Measurements from ENCODE around the gene CABCOCO1. TPM values are rescaled to one million over a fixed set of nuclear protein-coding genes. Genes with fewer than 3 reads are reported as not detected.

CABCOCO1 gene
- total RNA-seq, 2 experiments from 2014 or later, result not detected

- no peak for ATAC-seq
These were observed 97.0 kb downstream of the CABCOCO1 start for GRCh38 chr10:61759751-61760150.

GRCh38 chr10:61760943-61761824 is 98.5 kb downstream of the CABCOCO1 start:
- Mint-ChIP-seq H3K27ac (peak overlapping the region; percentile 2), H3K27me3 (no peaks in the 10 kb centered on the region), H3K36me3 (ENCODE audit: low read depth) (no peaks in the 10 kb centered on the region), H3K9me3 (ENCODE audit: low read depth) (peaks cover 6% of the 10 kb centered on the region), H3K4me3 (no peak overlapping the region), H3K4me1 (peaks cover 36% of the 10 kb centered on the region)
- ChIA-PET CTCF (interaction anchor here (0.7 to 3.9 kb wide), 3 partner anchors 10 to 116 kb away, joined by 3 to 15 read pairs (median 3); no protein-coding TSS in a partner anchor), POLR2A (interaction anchor here (0.6 kb wide), 2 partner anchors 18 to 31 kb away, joined by 3 to 4 read pairs; no protein-coding TSS in a partner anchor)
- peak; percentile 77 for ATAC-seq
- intact Hi-C loops (cut with DNase I, micrococcal nuclease), result no loop called here
- DNase-seq, result no peak

More at GRCh38 chr10:61759751-61760150, 97.0 kb downstream of the CABCOCO1 start:
- CTCF ChIA-PET, result interaction anchor here (1.0 to 3.9 kb wide), 2 partner anchors 8 to 113 kb away, joined by 3 to 15 read pairs; no protein-coding TSS in a partner anchor
- no peak overlapping the region for H3K27ac Mint-ChIP-seq
- peaks cover 30% of the 10 kb centered on the region for H3K4me1 Mint-ChIP-seq
- H3K9me3 Mint-ChIP-seq (ENCODE audit: low read depth), result peaks cover 4% of the 10 kb centered on the region
- no peaks in the 10 kb centered on the region for H3K27me3 Mint-ChIP-seq
- DNase-seq, result no peak
- no peak overlapping the region for H3K4me3 Mint-ChIP-seq
- intact Hi-C loops (cut with DNase I, micrococcal nuclease), result loop anchor here in 1 of 2 experiments (10.0 kb wide), 1 partner anchor 265 kb away; no protein-coding TSS in a partner anchor
- H3K36me3 Mint-ChIP-seq (ENCODE audit: low read depth), result no peaks in the 10 kb centered on the region
- POLR2A ChIA-PET, result no interaction called here

GRCh38 chr10:61761825-61762217 is 99.1 kb downstream of the CABCOCO1 start:
- H3K36me3 Mint-ChIP-seq (ENCODE audit: low read depth), result no peaks in the 10 kb centered on the region
- CTCF ChIA-PET, result interaction anchor here (0.7 to 3.9 kb wide), 5 partner anchors 10 to 35 kb away, joined by 3 to 15 read pairs (median 3); no protein-coding TSS in a partner anchor
- H3K27ac Mint-ChIP-seq, result no peak overlapping the region
- intact Hi-C loops (cut with DNase I, micrococcal nuclease), result no loop called here
- no peak for ATAC-seq
- POLR2A ChIA-PET, result interaction anchor here (0.6 kb wide), 1 partner anchor 32 kb away, joined by 3 read pairs; no protein-coding TSS in a partner anchor
- H3K4me3 Mint-ChIP-seq, result no peak overlapping the region
- DNase-seq, result no peak
- peaks cover 36% of the 10 kb centered on the region for H3K4me1 Mint-ChIP-seq
- peaks cover 6% of the 10 kb centered on the region for H3K9me3 Mint-ChIP-seq (ENCODE audit: low read depth)
- no peaks in the 10 kb centered on the region for H3K27me3 Mint-ChIP-seq

- H3K9me3 Mint-ChIP-seq (ENCODE audit: low read depth), result peaks cover 6% of the 10 kb centered on the region
- no peak overlapping the region for H3K4me3 Mint-ChIP-seq
- no peaks in the 10 kb centered on the region for H3K27me3 Mint-ChIP-seq
- no peaks in the 10 kb centered on the region for H3K36me3 Mint-ChIP-seq (ENCODE audit: low read depth)
- DNase-seq, result no peak
- intact Hi-C loops (cut with DNase I, micrococcal nuclease), result no loop called here
- H3K4me1 Mint-ChIP-seq, result peaks cover 32% of the 10 kb centered on the region
- no peak overlapping the region for H3K27ac Mint-ChIP-seq
- ATAC-seq, result no peak
- CTCF ChIA-PET, result interaction anchor here (0.7 to 1.5 kb wide), 3 partner anchors 22 to 72 kb away, joined by 3 to 4 read pairs (median 3); no protein-coding TSS in a partner anchor
- POLR2A ChIA-PET, result interaction anchor here (0.6 kb wide), 1 partner anchor 14 kb away, joined by 3 read pairs; no protein-coding TSS in a partner anchor
These were observed 101.0 kb downstream of the CABCOCO1 start for GRCh38 chr10:61763778-61764177.

GRCh38 chr10:61764486-61764885 is 101.8 kb downstream of the CABCOCO1 start:
- no peak overlapping the region for H3K27ac Mint-ChIP-seq
- intact Hi-C loops (cut with DNase I, micrococcal nuclease), result no loop called here
- H3K4me1 Mint-ChIP-seq, result peaks cover 32% of the 10 kb centered on the region
- ATAC-seq, result no peak
- no peak overlapping the region for H3K4me3 Mint-ChIP-seq
- ChIA-PET POLR2A (no interaction called here), CTCF (interaction anchor here (0.7 to 1.8 kb wide), 4 partner anchors 11 to 25 kb away, joined by 3 to 5 read pairs (median 4); no protein-coding TSS in a partner anchor)
- no peaks in the 10 kb centered on the region for H3K36me3 Mint-ChIP-seq (ENCODE audit: low read depth)
- H3K9me3 Mint-ChIP-seq (ENCODE audit: low read depth), result peaks cover 4% of the 10 kb centered on the region
- no peak for DNase-seq
- H3K27me3 Mint-ChIP-seq, result no peaks in the 10 kb centered on the region

- Mint-ChIP-seq H3K4me1 (peaks cover 29% of the 10 kb centered on the region), H3K9me3 (ENCODE audit: low read depth) (peaks cover 2% of the 10 kb centered on the region), H3K27me3 (no peaks in the 10 kb centered on the region), H3K27ac (peak overlapping the region; percentile 62), H3K4me3 (no peak overlapping the region), H3K36me3 (ENCODE audit: low read depth) (no peaks in the 10 kb centered on the region)
- ATAC-seq, result peak; percentile 56
- DNase-seq, result no peak
- intact Hi-C loops (cut with DNase I, micrococcal nuclease), result no loop called here
- POLR2A ChIA-PET, result interaction anchor here (0.7 kb wide), 1 partner anchor 22 kb away, joined by 3 read pairs; no protein-coding TSS in a partner anchor
- CTCF ChIA-PET, result interaction anchor here (0.6 to 1.8 kb wide), 6 partner anchors 12 to 1522 kb away, joined by 3 to 5 read pairs (median 4); no protein-coding TSS in a partner anchor
These were observed 102.7 kb downstream of the CABCOCO1 start for GRCh38 chr10:61765176-61766087.

GRCh38 chr10:61766927-61767326 is 104.2 kb downstream of the CABCOCO1 start:
- intact Hi-C loops (cut with DNase I, micrococcal nuclease), result no loop called here
- DNase-seq (no peak), ATAC-seq (no peak)
- peaks cover 2% of the 10 kb centered on the region for H3K27me3 Mint-ChIP-seq
- peaks cover 20% of the 10 kb centered on the region for H3K4me1 Mint-ChIP-seq
- H3K27ac Mint-ChIP-seq, result no peak overlapping the region
- ChIA-PET CTCF (interaction anchor here (0.8 to 1.2 kb wide), 2 partner anchors 20 to 68 kb away, joined by 3 to 4 read pairs; no protein-coding TSS in a partner anchor), POLR2A (no interaction called here)
- H3K9me3 Mint-ChIP-seq (ENCODE audit: low read depth), result peaks cover 2% of the 10 kb centered on the region
- H3K4me3 Mint-ChIP-seq, result no peak overlapping the region
- H3K36me3 Mint-ChIP-seq (ENCODE audit: low read depth), result no peaks in the 10 kb centered on the region

- Mint-ChIP-seq H3K27me3 (peaks cover 2% of the 10 kb centered on the region), H3K4me1 (no peaks in the 10 kb centered on the region)
- DNase-seq, result no peak
These were observed 111.3 kb downstream of the CABCOCO1 start for GRCh38 chr10:61774031-61774430.

GRCh38 chr10:61775111-61775510 is 112.4 kb downstream of the CABCOCO1 start:
- intact Hi-C loops (cut with DNase I, micrococcal nuclease), result no loop called here
- ChIA-PET POLR2A (no interaction called here), CTCF (no interaction called here)
- no peak for ATAC-seq
- Mint-ChIP-seq H3K4me1 (peaks cover 6% of the 10 kb centered on the region), H3K9me3 (ENCODE audit: low read depth) (no peaks in the 10 kb centered on the region), H3K36me3 (ENCODE audit: low read depth) (no peaks in the 10 kb centered on the region), H3K4me3 (no peak overlapping the region), H3K27me3 (peaks cover 2% of the 10 kb centered on the region), H3K27ac (no peak overlapping the region)
- no peak for DNase-seq

More at GRCh38 chr10:61774031-61774430, 111.3 kb downstream of the CABCOCO1 start:
- POLR2A ChIA-PET, result no interaction called here
- CTCF ChIA-PET, result no interaction called here
- Mint-ChIP-seq H3K9me3 (ENCODE audit: low read depth) (no peaks in the 10 kb centered on the region), H3K27ac (no peak overlapping the region), H3K36me3 (ENCODE audit: low read depth) (no peaks in the 10 kb centered on the region), H3K4me3 (no peak overlapping the region)
- intact Hi-C loops (cut with DNase I, micrococcal nuclease), result no loop called here
- no peak for ATAC-seq

- no peak overlapping the region for H3K27ac Mint-ChIP-seq
- no peaks in the 10 kb centered on the region for H3K9me3 Mint-ChIP-seq (ENCODE audit: low read depth)
- POLR2A ChIA-PET, result no interaction called here
- H3K4me3 Mint-ChIP-seq, result no peak overlapping the region
- no peaks in the 10 kb centered on the region for H3K27me3 Mint-ChIP-seq
- no peak for ATAC-seq
- intact Hi-C loops (cut with DNase I, micrococcal nuclease), result no loop called here
- no peak for DNase-seq
- H3K36me3 Mint-ChIP-seq (ENCODE audit: low read depth), result no peaks in the 10 kb centered on the region
- peaks cover 20% of the 10 kb centered on the region for H3K4me1 Mint-ChIP-seq
- CTCF ChIA-PET, result interaction anchor here (0.7 to 1.9 kb wide), 2 partner anchors 25 to 300 kb away, joined by 4 to 8 read pairs; no protein-coding TSS in a partner anchor
These were observed 114.0 kb downstream of the CABCOCO1 start for GRCh38 chr10:61776615-61777266.

Measured in activated CD4-positive, alpha-beta T cell treated with anti-CD3 and anti-CD28 coated beads for 36 hours (primary cell).